GM06990 (cell line): ENCODE data around the gene FDPS.

Experiments used
- DNase-seq: peaks from one replicate; pipeline ENCODE4 v3.0.0-alpha.2; 2011; ENCODE audit not compliant: insufficient read length; ENCODE audit errors: extremely low read depth
- H3K27me3 ChIP-seq: replicated peaks from 2 replicates; pipeline ENCODE4 v1.6.0; 2011; ENCODE audit warnings: low read length; ENCODE audit not compliant: control insufficient read depth, insufficient read depth
- H3K36me3 ChIP-seq: 2 replicates; pipeline ENCODE4 v1.5.1; 2011; ENCODE audit warnings: low read length; ENCODE audit not compliant: control insufficient read depth, insufficient read depth
- H3K4me3 ChIP-seq: replicated peaks from 2 replicates; pipeline ENCODE4 v1.5.1; 2011; ENCODE audit warnings: low read depth, mild to moderate bottlenecking, control low read depth, low read length
- TF ChIP-seq, protein P1 (sequence below): IDR thresholded peaks from 2 replicates; pipeline ENCODE4 v1.5.1; 2011; ENCODE audit warnings: low read length, control low read depth, mild to moderate bottlenecking, inconsistent platforms; ENCODE audit not compliant: insufficient read depth, poor library complexity, severe bottlenecking

FDPS gene

DNA sequence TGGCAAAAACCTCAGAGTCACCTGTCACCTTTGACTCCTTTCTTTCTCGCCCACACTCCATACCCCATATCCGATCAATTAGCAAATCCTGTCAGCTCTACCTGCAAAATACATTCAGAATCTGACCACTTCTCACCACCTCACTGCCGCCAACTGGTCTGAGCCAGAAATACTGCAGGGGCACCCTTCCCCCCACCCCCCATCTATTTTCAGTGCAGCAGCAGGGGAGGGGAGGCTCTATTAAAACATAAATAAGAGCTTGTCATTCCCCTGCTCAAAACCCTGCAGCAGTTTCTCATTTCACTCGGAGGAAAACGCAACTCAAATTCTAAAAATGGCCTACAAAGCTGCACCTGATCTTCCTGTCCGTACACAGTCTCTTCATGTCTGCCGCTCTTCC is 11.3 kb upstream of the FDPS start:
- Histone ChIP-seq H3K4me3 (no peak overlapping the region), H3K36me3 (no peaks in the 10 kb centered on the region), H3K27me3 (no peaks in the 10 kb centered on the region)
- DNase-seq = no peak
- TF ChIP-seq, protein P1, sequence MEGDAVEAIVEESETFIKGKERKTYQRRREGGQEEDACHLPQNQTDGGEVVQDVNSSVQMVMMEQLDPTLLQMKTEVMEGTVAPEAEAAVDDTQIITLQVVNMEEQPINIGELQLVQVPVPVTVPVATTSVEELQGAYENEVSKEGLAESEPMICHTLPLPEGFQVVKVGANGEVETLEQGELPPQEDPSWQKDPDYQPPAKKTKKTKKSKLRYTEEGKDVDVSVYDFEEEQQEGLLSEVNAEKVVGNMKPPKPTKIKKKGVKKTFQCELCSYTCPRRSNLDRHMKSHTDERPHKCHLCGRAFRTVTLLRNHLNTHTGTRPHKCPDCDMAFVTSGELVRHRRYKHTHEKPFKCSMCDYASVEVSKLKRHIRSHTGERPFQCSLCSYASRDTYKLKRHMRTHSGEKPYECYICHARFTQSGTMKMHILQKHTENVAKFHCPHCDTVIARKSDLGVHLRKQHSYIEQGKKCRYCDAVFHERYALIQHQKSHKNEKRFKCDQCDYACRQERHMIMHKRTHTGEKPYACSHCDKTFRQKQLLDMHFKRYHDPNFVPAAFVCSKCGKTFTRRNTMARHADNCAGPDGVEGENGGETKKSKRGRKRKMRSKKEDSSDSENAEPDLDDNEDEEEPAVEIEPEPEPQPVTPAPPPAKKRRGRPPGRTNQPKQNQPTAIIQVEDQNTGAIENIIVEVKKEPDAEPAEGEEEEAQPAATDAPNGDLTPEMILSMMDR = no peak

DNA sequence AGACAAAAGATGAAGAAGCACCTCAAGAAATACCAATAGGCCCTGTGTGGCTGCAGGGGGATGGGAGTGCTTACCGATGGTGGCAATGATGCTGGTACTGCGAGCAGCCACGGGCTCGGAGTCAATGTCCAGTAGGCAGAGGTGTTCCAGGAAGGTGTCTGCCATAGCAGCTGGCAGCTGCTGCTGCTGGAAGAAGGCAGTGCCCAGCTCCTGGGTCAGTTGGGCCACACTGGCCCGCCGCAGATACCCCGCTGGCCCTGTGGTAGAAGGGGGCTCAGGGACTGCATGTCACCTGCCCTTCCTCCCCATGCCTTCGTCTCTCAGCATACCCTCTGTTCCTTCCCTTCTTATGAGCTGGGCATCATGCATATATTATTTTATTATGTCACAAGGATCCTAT is 8.6 kb upstream of the FDPS start:
- TF ChIP-seq, protein P1 = no peak
- Histone ChIP-seq H3K27me3 (no peaks in the 10 kb centered on the region), H3K36me3 (no peaks in the 10 kb centered on the region), H3K4me3 (no peak overlapping the region)
- no peak for DNase-seq

DNA sequence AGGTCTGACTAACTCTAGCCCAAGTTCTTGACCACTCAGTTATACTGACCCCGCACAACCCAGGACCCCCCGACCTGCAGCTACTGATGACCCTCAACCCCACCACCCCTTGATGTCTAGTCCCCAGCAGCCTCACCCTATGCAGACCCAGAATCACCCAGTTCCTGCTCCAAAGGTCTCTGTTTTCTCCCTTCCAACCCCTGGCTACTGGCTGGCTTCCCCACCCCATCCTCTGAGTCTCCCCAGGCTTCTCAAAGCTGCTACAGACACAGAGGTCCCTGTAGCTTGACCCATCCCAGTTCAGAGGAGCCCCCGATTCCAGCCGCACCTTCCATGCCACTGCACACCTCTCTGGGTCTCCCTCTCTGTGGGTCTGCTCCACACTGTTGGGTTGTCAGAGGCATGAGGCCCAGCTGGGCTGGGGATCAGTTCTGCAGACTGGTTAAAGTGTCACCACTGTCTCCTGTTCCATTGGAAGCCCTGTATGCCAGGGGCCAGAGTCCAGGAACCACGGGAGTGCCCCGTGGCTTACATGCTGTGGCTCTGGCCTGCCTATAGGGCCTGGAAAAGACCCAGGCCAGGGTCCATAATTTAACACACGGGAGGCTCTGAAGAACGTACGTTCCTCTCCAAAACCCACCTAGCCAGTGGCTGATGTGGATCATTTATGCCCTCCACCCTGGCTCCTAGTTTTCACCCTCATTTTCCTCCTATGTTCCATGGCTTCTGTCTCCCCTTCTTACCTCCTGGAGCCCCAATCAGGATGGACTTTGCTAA is 7.9 kb upstream of the FDPS start:
- Histone ChIP-seq H3K36me3 (no peaks in the 10 kb centered on the region), H3K27me3 (no peaks in the 10 kb centered on the region), H3K4me3 (no peak overlapping the region)
- TF ChIP-seq, protein P1 = no peak
- DNase-seq = no peak

DNA sequence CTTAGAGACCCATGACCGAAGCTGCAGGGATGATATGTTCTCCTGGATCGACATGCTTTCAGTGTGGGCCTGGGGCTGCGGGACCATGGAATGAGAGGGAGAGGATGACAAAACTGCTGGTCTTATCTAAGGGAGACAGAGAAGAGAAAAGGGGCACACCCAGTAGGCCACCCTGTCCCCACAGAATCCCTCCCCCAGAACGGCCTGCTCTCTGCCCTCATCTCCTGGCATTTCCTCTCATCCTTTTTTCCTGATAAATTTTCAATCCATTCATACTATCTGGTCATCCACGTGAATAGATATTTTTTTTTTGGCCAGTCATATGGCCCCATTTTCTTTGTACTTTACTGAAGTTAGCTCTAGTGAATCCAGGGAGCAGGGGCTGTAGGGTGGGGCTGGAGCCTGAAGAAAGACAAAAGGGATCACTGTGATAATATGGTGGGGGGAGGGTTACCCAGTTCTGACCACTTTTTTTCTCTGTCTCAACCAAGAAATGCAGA is 7.3 kb upstream of the FDPS start, which contains the start of gene PKLR:
Gene PKLR, minus strand, starts transcription at position 97 of the 500 bp plus-strand sequence. Its CDS starts 43 bp downstream, at position 54.
- Histone ChIP-seq H3K27me3 (no peaks in the 10 kb centered on the region), H3K36me3 (no peaks in the 10 kb centered on the region), H3K4me3 (no peak within 1 kb of the TSS)
- TF ChIP-seq, protein P1 = no peak
- no peak for DNase-seq

DNA sequence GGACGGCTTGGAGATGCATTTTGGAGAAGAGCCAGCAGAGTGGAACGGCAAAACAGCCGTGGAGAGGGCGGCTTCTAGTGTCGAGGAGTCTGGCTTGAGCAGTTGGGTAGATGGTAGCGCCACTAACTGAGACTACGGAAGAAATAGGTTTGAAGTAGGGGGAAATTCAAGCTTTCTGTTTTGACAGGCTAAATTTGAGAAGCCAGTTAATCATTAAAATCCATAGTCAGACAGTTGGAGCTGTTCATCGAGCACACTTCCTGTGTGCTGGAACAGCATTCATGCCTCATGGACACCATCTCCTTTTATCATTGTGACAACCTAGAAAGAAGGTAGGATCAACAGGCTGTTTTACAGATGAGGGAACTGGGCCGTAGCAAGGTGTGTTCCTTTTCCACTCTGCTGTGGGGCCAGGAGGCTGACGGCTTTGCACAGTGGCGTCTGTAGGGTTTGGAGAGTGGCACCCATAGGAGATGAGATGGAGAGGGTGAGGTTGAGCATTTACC is 4.1 kb upstream of the FDPS start:
- TF ChIP-seq, protein P1 = no peak
- Histone ChIP-seq H3K36me3 (no peaks in the 10 kb centered on the region), H3K4me3 (no peak overlapping the region), H3K27me3 (no peaks in the 10 kb centered on the region)
- no peak for DNase-seq
